HUES6 (cell line): ENCODE results near the gene TRIO.

ENCODE experiments used
- H3K27ac ChIP-seq: 2 replicates; pipeline ENCODE4 v1.7.0; 2013; ENCODE audit warnings: low read depth, mild to moderate bottlenecking, low read length, inconsistent platforms
- H3K27me3 ChIP-seq: 2 replicates; pipeline ENCODE4 v1.6.1; 2013; ENCODE audit warnings: low read length; ENCODE audit not compliant: control insufficient read depth, insufficient read depth
- H3K36me3 ChIP-seq: 2 replicates; pipeline ENCODE4 v1.6.1; 2013; ENCODE audit warnings: low read length; ENCODE audit not compliant: control insufficient read depth, insufficient read depth
- H3K4me1 ChIP-seq: 2 replicates; pipeline ENCODE4 v1.6.1; 2013; ENCODE audit warnings: low read length; ENCODE audit not compliant: control insufficient read depth, insufficient read depth
- H3K4me3 ChIP-seq: 2 replicates; pipeline ENCODE4 v1.5.1; 2013; ENCODE audit warnings: low read depth, low read length
- H3K9ac ChIP-seq: one replicate; pipeline ENCODE4 v1.6.1; 2013; ENCODE audit warnings: mild to moderate bottlenecking, low read length
- H3K9me3 ChIP-seq: 2 replicates; pipeline ENCODE4 v1.6.1; 2013; ENCODE audit warnings: low read depth, low read length; ENCODE audit not compliant: control insufficient read depth, insufficient read depth

The TRIO gene

GRCh38 chr5:14306329-14306815, 163.2 kb downstream of the TRIO start:
- H3K36me3 ChIP-seq: peaks cover 72% of the 10 kb centered on the region
- no peaks in the 10 kb centered on the region for H3K9me3 ChIP-seq
- no peaks in the 10 kb centered on the region for H3K27me3 ChIP-seq
- H3K4me1 ChIP-seq: no peaks in the 10 kb centered on the region
- no peak overlapping the region for H3K4me3 ChIP-seq
- H3K9ac ChIP-seq: no peak overlapping the region
- H3K27ac ChIP-seq: no peak overlapping the region

GRCh38 chr5:14308384-14309154, 165.4 kb downstream of the TRIO start:
- H3K27ac ChIP-seq: no peak overlapping the region
- H3K4me3 ChIP-seq: no peak overlapping the region
- no peaks in the 10 kb centered on the region for H3K27me3 ChIP-seq
- H3K4me1 ChIP-seq: no peaks in the 10 kb centered on the region
- no peak overlapping the region for H3K9ac ChIP-seq
- peaks cover 83% of the 10 kb centered on the region for H3K36me3 ChIP-seq
- H3K9me3 ChIP-seq: no peaks in the 10 kb centered on the region

GRCh38 chr5:14309199-14309598, 166.1 kb downstream of the TRIO start:
- Histone ChIP-seq H3K27me3 (no peaks in the 10 kb centered on the region), H3K27ac (no peak overlapping the region), H3K4me1 (no peaks in the 10 kb centered on the region), H3K36me3 (peaks cover 77% of the 10 kb centered on the region), H3K9me3 (no peaks in the 10 kb centered on the region), H3K4me3 (no peak overlapping the region), H3K9ac (no peak overlapping the region)

- H3K4me1 ChIP-seq: no peaks in the 10 kb centered on the region
- no peaks in the 10 kb centered on the region for H3K27me3 ChIP-seq
- H3K9me3 ChIP-seq: no peaks in the 10 kb centered on the region
- H3K27ac ChIP-seq: no peak overlapping the region
- H3K36me3 ChIP-seq: peaks cover 69% of the 10 kb centered on the region
- H3K4me3 ChIP-seq: no peak overlapping the region
- no peak overlapping the region for H3K9ac ChIP-seq
Measured at GRCh38 chr5:14309878-14310531, 166.9 kb downstream of the TRIO start.

GRCh38 chr5:14310901-14311300, 167.8 kb downstream of the TRIO start:
- no peak overlapping the region for H3K9ac ChIP-seq
- H3K27me3 ChIP-seq: no peaks in the 10 kb centered on the region
- no peaks in the 10 kb centered on the region for H3K9me3 ChIP-seq
- no peak overlapping the region for H3K4me3 ChIP-seq
- H3K36me3 ChIP-seq: peaks cover 60% of the 10 kb centered on the region
- H3K4me1 ChIP-seq: no peaks in the 10 kb centered on the region
- no peak overlapping the region for H3K27ac ChIP-seq

GRCh38 chr5:14313986-14314690, 171.0 kb downstream of the TRIO start:
- Histone ChIP-seq H3K4me1 (no peaks in the 10 kb centered on the region), H3K27me3 (no peaks in the 10 kb centered on the region), H3K4me3 (no peak overlapping the region), H3K9me3 (no peaks in the 10 kb centered on the region), H3K9ac (no peak overlapping the region), H3K27ac (no peak overlapping the region), H3K36me3 (peaks cover 62% of the 10 kb centered on the region)

- Histone ChIP-seq H3K9me3 (peaks cover 6% of the 10 kb centered on the region), H3K27ac (no peak overlapping the region), H3K4me1 (no peaks in the 10 kb centered on the region), H3K36me3 (peaks cover 58% of the 10 kb centered on the region), H3K4me3 (no peak overlapping the region), H3K9ac (no peak overlapping the region), H3K27me3 (no peaks in the 10 kb centered on the region)
Measured at GRCh38 chr5:14316471-14316870, 173.3 kb downstream of the TRIO start.

GRCh38 chr5:14319102-14319501, 176.0 kb downstream of the TRIO start:
- no peak overlapping the region for H3K27ac ChIP-seq
- H3K9me3 ChIP-seq: peaks cover 8% of the 10 kb centered on the region
- H3K4me3 ChIP-seq: no peak overlapping the region
- H3K27me3 ChIP-seq: no peaks in the 10 kb centered on the region
- H3K9ac ChIP-seq: no peak overlapping the region
- H3K4me1 ChIP-seq: peaks cover 11% of the 10 kb centered on the region
- peaks cover 55% of the 10 kb centered on the region for H3K36me3 ChIP-seq

- H3K36me3 ChIP-seq: peaks cover 55% of the 10 kb centered on the region
- H3K9me3 ChIP-seq: peaks cover 8% of the 10 kb centered on the region
- H3K27ac ChIP-seq: no peak overlapping the region
- H3K9ac ChIP-seq: no peak overlapping the region
- no peaks in the 10 kb centered on the region for H3K27me3 ChIP-seq
- no peak overlapping the region for H3K4me3 ChIP-seq
- H3K4me1 ChIP-seq: peaks cover 11% of the 10 kb centered on the region
Measured at GRCh38 chr5:14321936-14322335, 178.8 kb downstream of the TRIO start.

GRCh38 chr5:14322437-14323187, 179.5 kb downstream of the TRIO start:
- Histone ChIP-seq H3K9ac (no peak overlapping the region), H3K9me3 (peaks cover 8% of the 10 kb centered on the region), H3K27ac (no peak overlapping the region; the same call in 1 of the 2 replicates), H3K27me3 (no peaks in the 10 kb centered on the region), H3K4me3 (no peak overlapping the region), H3K36me3 (peaks cover 48% of the 10 kb centered on the region), H3K4me1 (peaks cover 11% of the 10 kb centered on the region)
